ENCODE data around the gene JPT1.

Gene JPT1

DNA sequence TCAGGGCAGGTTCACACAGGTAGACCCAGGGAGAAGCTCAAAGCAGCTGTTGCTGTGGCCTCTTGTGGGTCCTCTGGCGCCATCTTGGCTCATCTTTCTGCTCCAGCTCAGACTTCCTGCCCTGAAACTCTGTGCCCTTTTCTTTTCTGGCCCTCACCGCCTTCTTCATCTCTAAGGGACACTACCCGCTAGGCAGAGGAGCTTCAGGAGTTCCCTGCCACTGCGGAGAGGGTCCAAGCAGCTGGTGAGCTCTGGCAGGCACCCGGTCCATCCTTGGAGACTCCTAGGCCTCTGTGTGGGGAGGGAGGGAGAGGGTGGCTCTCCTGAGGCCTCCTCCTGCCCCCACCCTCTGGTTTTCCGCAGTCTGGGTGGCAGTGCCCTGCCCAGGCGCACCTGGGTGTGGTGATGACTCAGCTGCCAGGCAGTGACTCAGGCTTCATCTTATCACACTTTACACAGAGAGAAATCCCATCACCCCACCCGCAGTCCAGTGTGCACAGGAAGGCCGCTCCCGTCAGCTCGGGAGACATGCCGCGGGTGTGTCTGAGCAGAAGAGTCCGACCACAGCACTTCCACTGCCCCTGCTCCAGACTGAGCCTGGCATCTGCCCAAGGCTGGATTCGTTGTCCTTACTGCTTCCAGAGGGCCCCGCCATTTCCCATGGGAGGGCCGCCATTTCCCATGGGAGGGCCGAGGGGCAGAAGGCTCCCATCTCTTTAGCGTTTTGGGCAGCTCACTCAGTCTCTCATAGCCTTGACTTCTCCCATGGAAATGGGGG lies 30.1 kb downstream of the JPT1 start:
- no peak overlapping the region for H3K27ac Mint-ChIP-seq
- H3K36me3 Mint-ChIP-seq (ENCODE audit: low read depth), result peaks cover 22% of the 10 kb centered on the region
- DNase-seq, result no peak
- H3K9me3 Mint-ChIP-seq, result no peaks in the 10 kb centered on the region
- H3K4me1 Mint-ChIP-seq, result peaks cover 26% of the 10 kb centered on the region
- H3K4me3 Mint-ChIP-seq, result no peak overlapping the region
- no peak for TF ChIP-seq CTCF (IDR thresholded peaks at IDR 0.05)
- H3K27me3 Mint-ChIP-seq (ENCODE audit: low read depth, poor library complexity), result no peaks in the 10 kb centered on the region

GRCh38 chr17:75118307-75118706 lies 36.0 kb downstream of the JPT1 start:
- H3K4me1 Mint-ChIP-seq, result peaks cover 19% of the 10 kb centered on the region
- H3K27me3 Mint-ChIP-seq (ENCODE audit: low read depth, poor library complexity), result no peaks in the 10 kb centered on the region
- no peak for TF ChIP-seq CTCF (IDR thresholded peaks at IDR 0.05)
- DNase-seq, result no peak
- peaks cover 30% of the 10 kb centered on the region for H3K36me3 Mint-ChIP-seq (ENCODE audit: low read depth)
- no peaks in the 10 kb centered on the region for H3K9me3 Mint-ChIP-seq
- peak overlapping the region; percentile 72 for H3K27ac Mint-ChIP-seq
- no peak overlapping the region for H3K4me3 Mint-ChIP-seq

DNA sequence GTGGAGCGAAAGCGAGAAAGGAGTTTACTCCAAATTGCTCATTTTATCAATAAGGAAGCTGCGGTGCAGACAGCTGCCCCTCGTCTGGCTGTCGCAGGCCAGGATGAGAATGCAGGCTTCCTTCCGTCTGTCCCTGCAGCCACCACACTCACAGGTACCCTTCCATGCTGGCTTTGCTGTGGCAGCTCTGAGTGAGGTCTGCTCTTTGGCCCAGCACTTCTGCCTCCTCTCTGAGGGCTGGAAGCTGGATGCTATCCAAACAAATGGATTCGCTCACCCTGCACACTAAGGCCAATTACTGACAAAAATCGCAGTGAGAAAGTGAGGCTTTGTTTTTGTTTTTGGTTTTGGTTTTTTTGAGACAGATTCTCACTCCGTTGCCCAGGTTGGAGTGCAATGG lies 37.6 kb downstream of the JPT1 start:
- peaks cover 25% of the 10 kb centered on the region for H3K4me1 Mint-ChIP-seq
- no peak for DNase-seq
- H3K27ac Mint-ChIP-seq, result peak overlapping the region; percentile 91
- no peaks in the 10 kb centered on the region for H3K9me3 Mint-ChIP-seq
- no peak for TF ChIP-seq CTCF (IDR thresholded peaks at IDR 0.05)
- peaks cover 37% of the 10 kb centered on the region for H3K36me3 Mint-ChIP-seq (ENCODE audit: low read depth)
- no peak overlapping the region for H3K4me3 Mint-ChIP-seq
- H3K27me3 Mint-ChIP-seq (ENCODE audit: low read depth, poor library complexity), result no peaks in the 10 kb centered on the region

DNA sequence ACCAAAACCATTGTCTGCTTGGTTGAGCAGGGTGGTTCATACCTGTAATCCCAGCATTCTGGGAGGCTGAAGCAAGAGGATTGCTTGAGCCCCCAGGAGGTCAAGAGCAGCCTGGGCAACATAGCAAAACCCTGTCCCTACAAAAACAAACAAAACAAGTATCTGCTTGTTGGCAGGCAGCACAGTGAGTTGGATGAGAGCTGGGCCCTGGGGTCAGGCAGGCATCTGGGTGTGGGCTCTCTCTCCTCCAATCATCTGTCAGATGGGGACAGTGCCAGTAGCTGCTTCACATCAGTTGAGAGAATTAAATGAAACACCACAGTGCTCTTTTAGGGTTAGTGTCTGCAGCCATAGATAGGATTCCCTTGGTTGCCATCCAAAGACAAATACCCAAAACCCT lies 38.8 kb downstream of the JPT1 start:
- Mint-ChIP-seq H3K4me1 (peaks cover 29% of the 10 kb centered on the region), H3K4me3 (no peak overlapping the region)
- DNase-seq, result no peak

GRCh38 chr17:75114552-75115314 lies 39.6 kb downstream of the JPT1 start:
- no peak for DNase-seq
- H3K9me3 Mint-ChIP-seq, result no peaks in the 10 kb centered on the region
- no peak for TF ChIP-seq CTCF (IDR thresholded peaks at IDR 0.05)
- H3K4me1 Mint-ChIP-seq, result peaks cover 33% of the 10 kb centered on the region
- peaks cover 26% of the 10 kb centered on the region for H3K36me3 Mint-ChIP-seq (ENCODE audit: low read depth)
- peak overlapping the region; percentile 65 for H3K4me3 Mint-ChIP-seq
- peak overlapping the region; percentile 65 for H3K27ac Mint-ChIP-seq
- no peaks in the 10 kb centered on the region for H3K27me3 Mint-ChIP-seq (ENCODE audit: low read depth, poor library complexity)

More for the DNA sequence above, 38.8 kb downstream of the JPT1 start:
- Mint-ChIP-seq H3K27ac (no peak overlapping the region), H3K9me3 (no peaks in the 10 kb centered on the region), H3K36me3 (ENCODE audit: low read depth) (peaks cover 31% of the 10 kb centered on the region), H3K27me3 (ENCODE audit: low read depth, poor library complexity) (no peaks in the 10 kb centered on the region)
- TF ChIP-seq CTCF (IDR thresholded peaks at IDR 0.05), result no peak
